ENCODE data around the gene HYI.

DNA sequence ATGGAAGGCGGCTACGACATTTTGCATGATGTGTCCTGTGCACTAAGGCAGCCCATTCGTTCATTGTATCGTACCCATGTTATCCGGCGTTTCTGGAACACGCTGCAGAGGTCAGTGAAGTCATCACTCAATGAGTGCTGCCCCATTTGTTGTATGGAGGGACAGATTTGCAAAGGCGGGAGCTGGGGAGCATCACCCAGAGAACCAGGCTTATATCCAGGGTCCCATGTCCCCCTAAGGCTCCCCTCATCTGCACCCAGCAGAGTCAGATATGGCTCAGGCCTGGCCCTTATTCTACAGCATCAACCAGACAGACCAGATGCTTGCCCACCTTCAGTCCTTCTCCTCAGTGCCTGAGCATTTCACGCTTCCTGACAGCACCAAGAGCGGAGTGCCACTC is 32.9 kb downstream of the HYI start:
- no peak for TF ChIP-seq CHD2 (IDR thresholded peaks at IDR 0.05; ENCODE audit: low read length, partially characterized antibody)
- TF ChIP-seq POLR2A (IDR thresholded peaks at IDR 0.05; ENCODE audit: low read length): no peak
- TF ChIP-seq RAD21 (conservative IDR thresholded peaks at IDR 0.05 in 1 of 2, IDR thresholded peaks at IDR 0.05 in 1 of 2): no peak
- no peak for TF ChIP-seq USF2 (IDR thresholded peaks at IDR 0.05)
- TF ChIP-seq CHD4 (IDR thresholded peaks at IDR 0.05; ENCODE audit: borderline replicate concordance): no peak

Measured in A549 (cell line).